Uterus (tissue), 4 donors: Measurements from ENCODE around the gene COL5A3. TPM values are rescaled to one million over a fixed set of nuclear protein-coding genes. Genes with fewer than 3 reads are reported as not detected.
"Not testable (repeated sequence)": the region's sequence is repeated elsewhere in the genome, so short reads cannot be mapped to it uniquely, and the experiment has no call there.

Experiments used
- DNase-seq, 2 donors: peaks; one replicate each; pipeline ENCODE4 v3.0.0-alpha.2; 2019 to 2020
- H3K27ac ChIP-seq, 2 donors: fragments of 200-600 bp; sonication (generic); 1 replicate in 1 of 2; 2 replicates in 1 of 2; pipeline ENCODE4 v1.5.1; 2016 to 2018
- H3K27me3 ChIP-seq, 2 donors: fragments of 200-600 bp; sonication (generic); one replicate each; pipeline ENCODE4 v1.5.1; 2018 to 2019; ENCODE audit warnings: control low read depth in 1 of 2
- H3K36me3 ChIP-seq, 2 donors: fragments of 200-600 bp; sonication (generic); one replicate each; pipeline ENCODE4 v1.5.1; 2019; ENCODE audit warnings: control low read depth in 1 of 2
- H3K4me1 ChIP-seq, 2 donors: fragments of 200-600 bp; sonication (generic); one replicate each; pipeline ENCODE4 v1.5.1; 2018 to 2019; ENCODE audit warnings: control low read depth in 1 of 2
- H3K4me3 ChIP-seq, 2 donors: fragments of 200-600 bp; sonication (generic); 1 replicate in 1 of 2; 2 replicates in 1 of 2; pipeline ENCODE4 v1.5.1; 2018 to 2019; ENCODE audit warnings: mild to moderate bottlenecking in 1 of 2
- H3K9me3 ChIP-seq, 2 donors: fragments of 200-600 bp; sonication (generic); one replicate each; pipeline ENCODE4 v1.5.1; 2019; ENCODE audit warnings: control low read depth in 1 of 2
- CTCF ChIP-seq, 4 experiments: fragments of 200-600 bp in 2 of 4; fragments of 450-650 bp in 2 of 4; sonication (generic) in 2 of 4; IDR thresholded peaks; one replicate each; pipeline ENCODE4 v1.5.1; 2016 to 2019; ENCODE audit warnings: antibody characterized with exemption in 4 of 4, mild to moderate bottlenecking in 2 of 4, moderate library complexity in 1 of 4
- POLR2A ChIP-seq, 2 donors: fragments of 450-650 bp; IDR thresholded peaks; one replicate each; pipeline ENCODE4 v1.6.1; 2016; ENCODE audit warnings: antibody characterized with exemption in 2 of 2, mild to moderate bottlenecking in 1 of 2, moderate library complexity in 1 of 2
- intact Hi-C: fragments of 100-400 bp; cut with DNase I; formaldehyde crosslinking; loops from one replicate; pipeline ENCODE4 v1.15.1; 2023; ENCODE audit warnings: low total_unique reads
- total RNA-seq, 4 donors: library from RNA; depleted of rRNA in 3 of 4; stranded (reverse); fragments of >200 nt in 3 of 4; gene quantifications; one replicate each; pipeline versions ENCODE4 v1.1.0 to v1.2.4, GENCODE V29; 2014 to 2023
- donor health status: DM: yes; HTN: yes; CAD: no.

COL5A3 gene
- total RNA-seq, 4 donors from 2014 or later, result 12.6 to 43.3 (median 25.6) TPM

GRCh38 chr19:10033614-10034013 lies 23.3 kb upstream of the COL5A3 start:
- no peaks in the 10 kb centered on the region for H3K27me3 ChIP-seq
- DNase-seq, result no peak
- no peak overlapping the region for H3K27ac ChIP-seq
- H3K36me3 ChIP-seq, result no peaks in the 10 kb centered on the region
- no peak for TF ChIP-seq CTCF (IDR thresholded peaks at IDR 0.05)
- TF ChIP-seq POLR2A (IDR thresholded peaks at IDR 0.05), result no peak
- intact Hi-C loops, result no loop called here
- H3K4me1 ChIP-seq, result no peaks in the 10 kb centered on the region
- H3K9me3 ChIP-seq, result no peaks in the 10 kb centered on the region
- no peak overlapping the region for H3K4me3 ChIP-seq

GRCh38 chr19:10027158-10027997 lies 17.1 kb upstream of the COL5A3 start:
- intact Hi-C loops, result loop anchor here (5.0 kb wide), 1 partner anchor 95 kb away; no protein-coding TSS in a partner anchor
- TF ChIP-seq POLR2A (IDR thresholded peaks at IDR 0.05) (peak in 1 of 2 donors; percentile 30), CTCF (IDR thresholded peaks at IDR 0.05) (peak; percentile 90 to 99 (median 96))
- no peaks in the 10 kb centered on the region for H3K36me3 ChIP-seq
- H3K4me1 ChIP-seq, result no peaks in the 10 kb centered on the region
- no peak overlapping the region for H3K27ac ChIP-seq
- H3K4me3 ChIP-seq, result no peak overlapping the region
- H3K9me3 ChIP-seq, result no peaks in the 10 kb centered on the region
- DNase-seq, result peak; percentile 94 to 96
- no peaks in the 10 kb centered on the region for H3K27me3 ChIP-seq

- Histone ChIP-seq H3K27ac (no peak overlapping the region), H3K27me3 (no peaks in the 10 kb centered on the region), H3K4me3 (no peak overlapping the region), H3K36me3 (no peaks in the 10 kb centered on the region), H3K4me1 (no peaks in the 10 kb centered on the region), H3K9me3 (no peaks in the 10 kb centered on the region)
- no peak for DNase-seq
- intact Hi-C loops, result loop anchor here (5.0 kb wide), 1 partner anchor 94 kb away; no protein-coding TSS in a partner anchor
- TF ChIP-seq POLR2A (IDR thresholded peaks at IDR 0.05) (no peak), CTCF (IDR thresholded peaks at IDR 0.05) (no peak)
Measured at GRCh38 chr19:10026744-10027143, 16.4 kb upstream of the COL5A3 start.

GRCh38 chr19:10023096-10023495 lies 12.8 kb upstream of the COL5A3 start:
- H3K4me3 ChIP-seq, H3K36me3 ChIP-seq, H3K27me3 ChIP-seq, H3K9me3 ChIP-seq, intact Hi-C loops, DNase-seq, H3K27ac ChIP-seq, H3K4me1 ChIP-seq: not testable (repeated sequence)

GRCh38 chr19:10021863-10022262 lies 11.6 kb upstream of the COL5A3 start:
- intact Hi-C loops, result no loop called here
- TF ChIP-seq POLR2A (IDR thresholded peaks at IDR 0.05) (no peak), CTCF (IDR thresholded peaks at IDR 0.05) (no peak)
- DNase-seq, result no peak
- Histone ChIP-seq H3K4me3 (no peak overlapping the region), H3K27me3 (no peaks in the 10 kb centered on the region), H3K4me1 (no peaks in the 10 kb centered on the region), H3K27ac (no peak overlapping the region), H3K9me3 (no peaks in the 10 kb centered on the region), H3K36me3 (no peaks in the 10 kb centered on the region)
